HG03280 (cell line): ENCODE data around the gene RAD21L1.
A peak's percentile ranks its signal among the peaks of the same experiment; 100 is the strongest.
"Not testable (repeated sequence)": the region's sequence is repeated elsewhere in the genome, so short reads cannot be mapped to it uniquely, and the experiment has no call there.

Source experiments
- ATAC-seq: cut with Tn5 transposase; IDR thresholded peaks from one replicate; pipeline ENCODE4 v1.9.1; 2021; ENCODE audit warnings: mild to moderate bottlenecking, moderate library complexity; ENCODE audit not compliant: unreplicated experiment

RAD21L1 gene

DNA sequence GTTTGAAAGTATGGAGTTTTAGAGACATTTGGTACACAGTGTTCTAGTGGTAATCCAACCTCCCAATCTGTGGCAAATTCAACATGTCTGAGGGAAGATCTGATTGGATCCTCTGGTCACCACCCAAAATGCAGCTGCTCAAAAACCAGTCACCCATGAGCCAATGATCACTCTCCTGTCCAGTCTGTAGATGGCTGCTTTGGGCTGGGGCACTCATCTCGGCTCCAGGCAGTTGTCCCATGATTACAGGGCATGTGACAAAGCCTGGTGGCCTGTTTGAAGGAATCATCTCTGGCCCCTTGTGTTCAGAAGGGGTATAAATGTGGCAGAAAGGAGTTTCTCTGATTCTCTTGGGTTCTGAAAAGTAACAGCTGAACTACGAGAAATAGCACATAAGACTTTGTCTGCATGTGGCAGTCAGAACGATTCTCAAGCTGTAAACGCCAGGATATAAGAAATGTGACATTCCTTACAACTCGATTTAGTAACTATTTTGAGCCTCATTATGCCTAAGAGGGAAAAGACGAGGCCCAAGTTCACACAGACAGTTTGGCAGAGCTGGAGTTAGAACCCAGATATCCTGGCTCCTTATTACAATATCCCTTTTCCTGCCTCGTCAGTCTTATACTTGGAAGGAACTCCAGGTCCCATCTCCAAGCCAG is 26.5 kb upstream of the RAD21L1 start:
- no peak for ATAC-seq

DNA sequence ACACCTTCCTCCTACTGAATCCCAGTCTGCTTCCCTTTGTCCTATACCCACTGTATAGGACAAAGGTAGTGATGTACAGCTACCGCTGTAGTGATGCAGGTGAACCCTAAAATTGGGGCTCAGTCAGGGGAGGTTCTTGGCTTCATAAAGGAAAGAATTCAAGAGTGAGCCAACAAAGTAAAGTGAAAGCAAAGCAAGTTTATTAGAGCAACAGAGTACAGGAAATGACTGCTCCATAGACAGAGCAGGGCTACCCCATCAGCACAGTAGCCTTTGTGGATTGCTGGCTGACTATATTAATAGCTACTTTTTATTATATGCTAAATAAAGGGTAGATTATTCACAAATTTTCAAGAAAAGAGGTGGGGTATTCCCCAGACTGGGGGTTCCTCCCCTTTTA is 25.9 kb upstream of the RAD21L1 start:
- ATAC-seq = no peak

DNA sequence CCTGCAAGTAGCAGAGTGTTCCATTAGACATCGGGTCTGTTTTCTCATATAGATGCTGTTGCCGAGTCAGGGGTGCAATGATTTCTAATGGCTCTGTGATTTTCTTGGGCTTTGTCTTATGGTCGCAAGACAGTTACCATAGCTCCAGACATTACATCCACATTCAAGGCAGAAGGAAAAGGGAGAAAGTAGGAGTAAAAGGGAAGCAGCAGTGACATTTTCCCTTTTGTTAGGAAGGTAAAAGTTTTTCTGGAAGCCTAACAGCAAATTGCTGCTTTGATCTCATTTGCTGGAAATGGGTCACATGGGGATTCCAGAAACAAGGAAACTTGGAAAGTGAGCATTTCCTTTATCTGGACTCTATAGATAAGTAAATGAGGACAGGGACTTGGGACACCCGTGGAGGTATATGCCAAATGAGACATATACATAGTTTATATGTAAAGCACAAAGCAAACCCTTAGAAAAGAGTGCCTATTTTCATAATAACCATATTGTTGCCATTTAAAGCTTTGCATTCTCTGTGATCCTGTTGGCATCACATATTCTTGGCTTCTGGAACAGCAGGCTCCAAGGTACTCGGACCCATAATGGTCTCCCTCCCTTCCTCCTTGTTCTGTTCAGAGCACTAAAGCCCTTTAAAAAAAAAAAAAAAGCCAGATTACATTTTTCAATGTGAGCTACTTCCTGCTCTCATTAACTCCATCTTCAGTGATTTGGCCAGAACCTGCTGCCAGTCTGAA is 22.9 kb upstream of the RAD21L1 start, which contains the start of gene C20orf202:
Gene C20orf202, plus strand, starts transcription at position 693 of the 743 bp plus-strand sequence. CDS start 132 bp downstream, outside the sequence.
- ATAC-seq = no peak

DNA sequence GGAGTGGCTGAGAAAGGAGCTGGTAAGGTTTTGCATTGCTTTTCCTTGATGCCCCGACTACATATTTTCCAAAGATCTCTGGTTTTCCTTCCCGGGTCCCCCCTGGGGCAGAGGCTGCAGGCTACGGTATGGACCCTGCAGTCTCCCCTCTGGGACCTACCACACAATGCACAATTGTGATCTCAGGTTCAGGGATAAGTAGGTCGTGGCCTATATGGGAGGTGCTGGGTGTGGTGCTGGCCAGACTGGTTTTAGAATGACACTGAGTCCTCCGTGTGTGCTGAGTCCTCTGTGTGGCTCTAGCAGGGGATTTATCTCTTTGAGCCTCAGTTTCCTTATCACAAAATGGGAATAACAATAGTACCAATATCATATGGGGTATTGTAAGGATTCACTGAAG is 22.2 kb upstream of the RAD21L1 start:
- ATAC-seq = no peak

DNA sequence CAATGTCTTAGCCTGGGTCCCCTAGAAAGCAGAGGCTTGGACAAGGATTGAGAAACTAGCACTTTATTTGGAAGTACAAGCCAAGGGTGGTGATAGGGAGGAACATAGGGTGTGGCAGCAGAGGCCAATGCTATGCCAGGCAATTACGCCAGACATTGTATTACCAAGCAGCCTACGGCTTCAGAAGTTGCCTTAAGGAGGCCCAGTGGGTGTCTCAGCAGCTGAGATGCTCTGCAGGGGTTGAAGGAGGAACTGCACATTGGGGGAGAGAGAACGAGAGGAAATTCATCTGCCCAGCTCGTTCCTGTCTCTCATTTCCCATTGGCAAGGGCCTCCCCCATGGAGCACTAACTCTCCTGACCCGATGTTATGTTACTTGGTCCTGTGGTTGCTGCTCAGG is 21.7 kb upstream of the RAD21L1 start:
- ATAC-seq = no peak

DNA sequence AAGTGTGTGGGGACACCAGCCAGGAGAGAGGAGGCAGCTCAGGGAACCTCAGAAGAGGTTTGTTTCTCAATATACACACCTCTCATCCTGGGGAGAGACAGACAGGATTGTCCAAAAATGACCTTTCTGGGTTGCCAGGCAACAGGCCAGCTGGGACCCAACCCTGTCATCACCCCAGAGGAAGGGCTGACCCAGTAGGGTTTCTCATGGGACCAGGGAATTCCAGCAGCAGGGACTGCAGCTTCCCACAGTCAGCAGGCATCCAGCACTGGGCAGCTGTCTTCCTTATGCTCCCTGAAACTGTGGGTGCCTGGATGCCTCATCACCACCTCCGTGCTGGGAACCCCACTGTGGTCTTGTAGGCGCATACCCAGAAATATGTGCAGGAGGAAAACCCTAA is 21.3 kb upstream of the RAD21L1 start:
- no peak for ATAC-seq

GRCh38 chr20:1205802-1206201 is 20.0 kb upstream of the RAD21L1 start:
- no peak for ATAC-seq

GRCh38 chr20:1206366-1207148 is 19.3 kb upstream of the RAD21L1 start:
- no peak for ATAC-seq

GRCh38 chr20:1207293-1207878 is 18.5 kb upstream of the RAD21L1 start:
- ATAC-seq = no peak

- ATAC-seq = no peak
Observed at GRCh38 chr20:1209447-1210387, 16.1 kb upstream of the RAD21L1 start.

DNA sequence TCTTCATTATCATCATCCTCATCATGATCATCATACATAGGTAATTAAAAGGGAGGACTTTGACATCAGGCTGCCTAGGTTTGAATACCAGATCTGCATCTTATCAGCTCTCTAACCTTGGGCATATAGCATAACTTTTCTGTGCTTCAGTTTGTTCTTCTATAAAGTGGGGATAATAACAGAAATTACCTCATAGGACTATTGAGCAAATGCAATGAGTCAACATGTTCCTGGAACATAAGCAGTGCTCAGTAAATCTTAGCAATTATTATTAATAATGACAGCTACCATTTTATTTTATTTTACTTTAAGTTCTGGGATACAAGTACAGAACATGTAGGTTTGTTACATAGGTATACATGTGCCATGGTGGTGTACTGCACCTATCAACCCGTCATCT is 15.3 kb upstream of the RAD21L1 start:
- no peak for ATAC-seq

GRCh38 chr20:1212023-1212422 is 13.8 kb upstream of the RAD21L1 start:
- ATAC-seq = no peak

- peak; percentile 68 for ATAC-seq
Observed at GRCh38 chr20:1212607-1213396, 13.0 kb upstream of the RAD21L1 start.

DNA sequence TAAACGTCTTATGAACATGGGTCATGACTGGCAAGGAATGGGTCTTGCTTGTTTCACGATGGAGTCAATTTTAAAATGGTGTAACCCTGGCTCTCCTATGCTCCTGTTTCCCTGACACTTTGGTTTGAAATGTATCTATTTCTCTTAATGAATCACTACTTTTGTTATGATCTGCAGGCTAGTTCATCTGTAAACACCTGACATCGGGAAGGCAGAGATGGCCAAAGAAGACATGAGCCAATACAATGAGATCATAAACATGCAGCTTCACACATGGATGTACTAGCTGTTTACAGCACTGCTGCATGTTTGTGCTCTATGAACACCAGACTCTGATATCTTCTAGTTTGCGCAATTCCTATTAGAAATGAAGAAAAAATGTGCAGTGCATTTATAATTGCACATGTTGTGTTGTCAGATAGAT is 11.0 kb upstream of the RAD21L1 start:
- no peak for ATAC-seq

DNA sequence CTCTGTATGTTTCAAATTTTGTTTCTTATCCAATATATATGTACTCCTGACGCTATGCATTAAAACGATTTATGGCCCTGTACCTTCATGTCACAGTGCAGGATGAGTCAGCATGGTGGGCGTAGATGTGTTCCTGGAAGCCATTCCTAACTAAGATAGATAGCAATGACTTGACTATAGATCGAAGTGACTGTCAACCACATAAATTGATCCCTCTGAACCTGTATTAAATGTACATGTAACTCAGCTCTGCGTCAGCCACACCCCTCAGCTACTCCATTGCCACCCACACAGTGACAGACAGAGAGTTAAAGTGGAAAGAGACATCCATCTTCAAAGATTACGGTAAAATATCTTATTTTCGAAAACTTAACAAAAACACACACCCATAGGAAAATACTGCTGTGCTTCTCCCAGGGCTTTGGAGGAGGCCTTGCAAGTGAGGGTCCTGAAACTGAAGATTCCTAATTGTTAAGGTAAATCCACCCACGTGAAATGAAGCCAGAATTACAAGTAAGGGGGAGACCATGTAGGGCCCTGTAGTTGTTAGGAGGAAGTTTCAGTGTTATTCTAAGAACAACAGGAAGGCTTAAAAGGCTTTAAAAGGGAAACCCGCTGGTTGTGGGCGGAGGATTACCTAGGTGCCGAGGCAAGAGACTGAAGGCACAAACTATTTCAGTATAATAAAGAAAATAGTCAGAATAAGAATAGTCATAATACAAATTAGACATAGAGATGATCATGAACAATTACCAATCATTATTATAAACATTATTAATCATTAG is 10.3 kb upstream of the RAD21L1 start:
- ATAC-seq = no peak

DNA sequence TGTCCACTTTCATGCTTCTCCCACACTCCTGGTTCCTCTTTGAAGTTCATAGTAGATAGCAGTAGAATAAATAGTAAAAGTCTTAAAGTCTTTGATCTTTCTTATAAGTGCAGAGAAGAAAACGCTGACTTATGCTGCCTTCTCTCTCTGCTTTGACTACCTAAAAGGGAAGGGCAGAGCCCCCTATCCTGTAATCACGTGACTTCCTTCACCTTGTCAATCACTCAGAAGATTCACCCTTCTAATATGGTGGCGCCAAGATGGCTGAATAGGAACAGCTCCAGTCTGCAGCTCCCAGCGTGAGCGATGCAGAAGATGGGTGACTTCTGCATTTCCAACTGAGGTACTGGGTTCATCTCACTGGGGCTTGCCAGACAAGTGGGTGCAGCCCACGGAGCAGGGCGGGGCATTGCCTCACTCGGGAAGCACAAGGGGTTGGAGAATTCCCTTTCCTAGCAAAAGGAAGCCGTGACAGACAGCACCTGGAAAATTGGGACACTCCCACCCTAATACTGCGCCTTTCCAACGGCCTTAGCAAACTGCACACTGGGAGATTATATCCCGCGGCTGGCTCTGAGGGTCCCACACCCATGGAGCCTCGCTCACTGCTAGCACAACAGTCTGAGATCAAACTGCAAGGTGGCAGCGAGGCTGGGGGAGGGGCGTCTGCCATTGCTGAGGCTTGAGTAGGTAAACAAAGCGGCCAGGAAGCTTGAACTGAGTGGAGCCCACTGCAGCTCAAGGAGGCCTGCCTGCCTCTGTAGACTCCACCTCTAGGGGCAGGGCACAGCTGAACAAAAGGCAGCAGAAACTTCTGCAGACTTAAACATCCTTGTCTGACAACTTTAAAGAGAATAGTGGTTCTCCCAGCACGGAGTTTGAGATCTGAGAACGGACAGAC is 9.1 kb upstream of the RAD21L1 start:
- not testable (repeated sequence) for ATAC-seq

GRCh38 chr20:1222750-1223149 is 3.1 kb upstream of the RAD21L1 start:
- not testable (repeated sequence) for ATAC-seq
